GM12801 (cell line): ENCODE results near the gene SDC3.

Source experiments
- CTCF ChIP-seq: IDR thresholded peaks from one replicate; pipeline ENCODE4 v1.5.1; 2011; ENCODE audit warnings: control low read depth; ENCODE audit not compliant: insufficient read length; ENCODE audit errors: extremely low read depth

Gene SDC3

GRCh38 chr1:30895382-30895943 is 13.1 kb downstream of the SDC3 start:
- TF ChIP-seq CTCF: no peak

DNA sequence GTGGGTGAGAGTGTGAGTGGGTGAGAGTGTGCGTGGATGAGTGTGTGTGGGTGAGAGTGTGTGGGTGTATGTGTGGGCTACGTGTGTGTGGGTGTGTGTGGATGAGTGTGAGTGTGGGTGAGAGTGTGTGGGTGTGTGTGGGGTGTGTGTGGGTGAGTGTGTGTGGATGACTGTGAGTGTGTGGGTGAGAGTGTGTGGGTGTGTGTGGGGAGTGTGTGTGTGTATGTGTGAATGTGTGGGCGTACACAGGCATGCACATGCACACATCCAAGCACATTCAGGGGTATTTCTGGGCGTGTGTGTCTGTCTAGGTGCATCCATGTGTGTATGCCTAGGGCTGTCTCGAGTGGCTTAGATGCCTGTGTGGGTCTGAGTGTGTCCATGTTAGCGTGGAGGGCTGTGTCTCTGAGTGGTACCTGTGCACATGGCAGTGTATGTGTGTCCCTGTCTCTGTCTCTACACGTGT is 14.0 kb downstream of the SDC3 start:
- no peak for TF ChIP-seq CTCF

DNA sequence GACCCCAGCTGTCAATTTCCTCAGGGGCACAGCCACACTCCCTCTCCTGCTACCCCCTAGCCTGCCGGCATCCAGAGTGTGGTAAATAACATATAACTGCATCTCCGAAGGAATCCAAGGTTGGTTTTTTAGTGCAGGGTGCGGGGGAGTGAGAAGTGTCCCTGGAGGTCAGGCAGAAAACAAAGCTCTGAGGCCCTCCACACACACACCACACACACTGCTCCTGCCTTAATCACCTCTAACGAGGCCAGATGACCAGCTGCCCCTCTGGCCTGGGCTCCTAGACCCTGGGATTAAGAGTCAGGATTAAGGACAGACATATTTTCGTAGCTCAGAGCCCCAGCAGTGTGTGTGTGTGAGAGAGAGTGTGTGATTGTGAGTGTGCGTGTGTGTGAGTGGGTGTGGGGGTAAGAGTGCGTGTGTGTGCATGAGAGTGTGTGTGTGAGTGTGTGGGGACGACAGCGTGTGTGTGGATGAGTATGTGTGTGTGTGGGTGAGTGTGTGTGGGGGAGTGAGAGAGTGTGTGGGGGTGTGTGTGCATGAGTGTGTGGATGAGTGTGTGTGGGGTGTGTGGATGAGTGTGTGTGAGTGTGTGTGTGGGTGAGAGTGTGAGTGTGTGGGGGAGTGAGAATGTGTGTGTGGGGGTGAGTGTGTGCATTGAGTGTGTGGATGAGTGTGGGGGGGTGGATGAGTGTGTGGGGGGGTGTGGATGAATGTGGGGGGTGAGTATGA is 14.6 kb downstream of the SDC3 start:
- TF ChIP-seq CTCF: no peak

- TF ChIP-seq CTCF: no peak
These were observed 15.9 kb downstream of the SDC3 start for GRCh38 chr1:30892671-30893073.

- no peak for TF ChIP-seq CTCF
These were observed 17.4 kb downstream of the SDC3 start for GRCh38 chr1:30891227-30891552.

DNA sequence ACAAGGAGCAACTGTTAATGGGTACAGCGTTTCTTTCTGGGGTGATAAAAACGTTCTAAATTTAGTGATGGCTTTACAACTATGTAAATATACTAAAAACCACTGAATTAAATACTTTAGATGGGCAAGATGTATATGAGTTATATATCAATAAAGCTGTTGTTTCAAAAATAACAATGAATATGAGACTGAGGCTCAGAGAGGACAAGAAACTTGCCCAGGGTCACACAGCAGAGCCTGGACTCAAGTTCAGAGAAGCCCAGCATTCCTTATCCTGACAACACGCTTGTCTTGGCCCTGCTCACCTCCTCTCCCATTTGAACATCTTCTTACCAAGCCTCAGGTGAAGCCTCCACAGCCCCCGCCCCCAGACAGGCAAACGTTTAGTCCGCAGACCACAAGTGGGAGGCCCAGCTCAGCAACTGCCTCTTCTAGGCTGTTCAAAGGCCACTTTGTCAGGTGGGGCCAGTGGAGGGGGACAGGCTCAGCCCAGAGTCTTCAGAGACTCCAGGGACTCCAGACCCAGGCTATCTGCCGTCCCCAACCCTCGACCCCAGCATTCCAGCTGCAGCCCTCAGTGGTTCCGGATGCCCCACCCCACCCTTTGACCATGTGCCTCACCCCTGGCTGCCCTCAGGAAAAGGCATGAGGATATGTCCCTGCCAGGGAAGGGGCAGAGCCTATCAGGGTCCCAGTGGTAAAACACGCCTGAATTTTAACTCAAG is 17.9 kb downstream of the SDC3 start:
- no peak for TF ChIP-seq CTCF

- no peak for TF ChIP-seq CTCF
These were observed 19.0 kb downstream of the SDC3 start for GRCh38 chr1:30889511-30889910.
